Aortic smooth muscle cell (primary cell): ENCODE measurements around the gene PRR23A. TPM values are rescaled to one million over a fixed set of nuclear protein-coding genes. Genes with fewer than 3 reads are reported as not detected.

Source experiments
- total RNA-seq: library from RNA; depleted of rRNA; stranded (reverse); fragments of >200 nt; gene quantifications from 2 replicates; pipeline ENCODE4 v1.2.3, GENCODE V29; 2014

PRR23A gene
- not detected in 2 replicates for total RNA-seq

DNA sequence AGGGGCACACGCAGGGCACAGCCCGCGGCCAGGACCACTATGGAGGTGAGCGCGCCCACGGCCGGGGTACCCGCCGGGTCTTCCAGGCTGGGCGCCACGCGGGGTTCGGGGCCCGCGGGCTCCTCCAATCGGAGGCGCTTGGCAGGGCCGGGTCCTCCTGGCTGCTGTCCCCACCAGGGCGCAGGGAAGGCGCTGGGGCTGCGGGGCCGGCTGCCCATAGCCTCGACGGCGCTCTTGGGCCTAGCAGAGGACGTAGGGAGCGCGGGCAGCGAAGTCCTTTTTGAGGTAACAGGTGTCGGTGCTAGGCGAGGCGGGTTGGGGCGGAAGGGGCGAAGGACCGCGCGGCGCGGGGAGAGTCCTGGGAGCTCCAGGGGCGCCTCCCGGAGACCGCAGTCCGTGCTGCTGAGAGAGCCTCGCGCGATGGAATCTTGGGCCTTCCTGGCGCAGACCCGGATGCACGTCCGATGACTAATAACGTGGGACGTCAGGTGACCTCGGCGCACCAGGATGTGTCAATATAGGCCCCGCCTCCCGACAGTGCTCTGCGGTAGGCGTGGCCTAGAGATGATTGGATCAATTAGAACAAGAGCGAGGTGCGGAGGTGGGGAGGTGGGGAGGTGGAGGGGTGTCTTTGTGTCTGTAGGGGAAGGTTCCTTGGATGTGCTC lies at the start of gene PRR23A:
TSS of gene PRR23A (minus strand) at position 218 of the 666 bp plus-strand sequence. CDS start at position 218, 0 bp downstream.

DNA sequence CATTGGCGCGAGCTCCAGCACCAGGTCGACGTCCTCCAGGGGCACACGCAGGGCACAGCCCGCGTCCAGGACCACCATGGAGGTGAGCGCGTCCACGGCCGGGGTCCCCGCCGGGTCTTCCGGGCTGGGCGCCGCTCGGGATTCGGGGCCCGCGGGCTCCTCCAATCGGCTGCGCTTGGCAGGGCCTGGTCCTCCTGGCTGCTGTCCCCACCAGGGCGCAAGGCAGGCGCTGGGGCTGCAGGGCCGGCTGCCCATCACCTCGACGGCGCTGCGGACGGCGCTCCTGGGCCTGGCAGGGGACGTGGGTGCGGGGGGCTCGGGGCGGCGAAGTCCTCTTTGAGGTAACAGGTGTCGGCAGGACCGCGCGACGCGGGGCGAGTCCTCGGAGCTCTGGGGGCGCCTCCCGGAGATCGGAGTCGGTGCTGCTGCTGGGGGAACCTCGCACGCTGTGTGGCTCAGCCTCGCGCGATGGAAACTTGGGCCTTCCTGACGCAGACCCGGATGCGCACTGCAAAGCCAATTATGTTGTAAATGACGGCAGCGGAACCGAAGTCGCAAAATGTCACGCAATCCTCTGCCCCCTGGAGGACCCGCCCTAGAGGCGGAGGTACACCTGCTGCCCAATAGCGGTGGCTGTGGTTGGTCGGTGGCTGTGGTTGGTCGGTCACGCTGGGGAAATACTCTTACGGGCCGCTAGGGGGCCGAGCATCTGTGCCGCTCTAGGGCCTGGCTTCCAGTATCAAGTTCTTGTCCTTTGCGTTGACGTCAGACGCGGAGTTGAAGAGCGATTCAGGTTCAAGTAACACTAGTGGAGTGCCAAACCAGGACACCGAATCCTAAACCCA lies 38.5 kb upstream of the PRR23A start, which contains the start of gene PRR23C:
TSS of gene PRR23C (minus strand) at position 527 of the 845 bp plus-strand sequence. CDS start at position 255, 272 bp downstream.

DNA sequence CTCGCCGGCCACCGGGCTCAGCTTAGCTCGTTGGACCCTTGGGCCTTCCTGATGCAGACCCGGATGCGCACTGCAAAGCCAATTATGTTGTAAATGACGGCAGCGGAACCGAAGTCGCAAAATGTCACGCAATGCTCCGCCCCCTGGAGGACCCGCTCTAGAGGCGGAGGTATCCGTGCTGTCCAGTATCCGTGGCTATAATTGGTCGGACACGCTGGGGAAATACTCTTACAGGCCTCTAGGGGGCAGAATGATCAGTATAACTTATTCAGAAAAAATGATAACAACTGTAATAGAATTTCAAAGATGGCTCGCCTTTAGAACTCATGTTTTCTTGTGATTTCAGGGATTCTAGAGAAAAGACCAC lies 14.8 kb upstream of the PRR23A start, which contains the start of gene PRR23B:
TSS of gene PRR23B (minus strand) at position 59 of the 367 bp plus-strand sequence. CDS start 265 bp downstream, outside the sequence.

Other genes with a start within 250 kb of the PRR23A start
- gene PIK3CB, start 171.3 kb downstream of the PRR23A start, total RNA-seq: 7.9 and 13.2 TPM in 2 replicates
- not detected in 2 replicates for gene FOXL2, start 59.1 kb downstream of the PRR23A start, total RNA-seq
- gene FOXL2NB, start 59.1 kb downstream of the PRR23A start, total RNA-seq: not detected in 2 replicates
- not detected in 2 replicates for gene PRR23B, start 14.7 kb upstream of the PRR23A start, total RNA-seq
- not detected in 2 replicates for gene PRR23C, start 38.6 kb upstream of the PRR23A start, total RNA-seq